ENCODE data around the gene RAB5IF.

DNA sequence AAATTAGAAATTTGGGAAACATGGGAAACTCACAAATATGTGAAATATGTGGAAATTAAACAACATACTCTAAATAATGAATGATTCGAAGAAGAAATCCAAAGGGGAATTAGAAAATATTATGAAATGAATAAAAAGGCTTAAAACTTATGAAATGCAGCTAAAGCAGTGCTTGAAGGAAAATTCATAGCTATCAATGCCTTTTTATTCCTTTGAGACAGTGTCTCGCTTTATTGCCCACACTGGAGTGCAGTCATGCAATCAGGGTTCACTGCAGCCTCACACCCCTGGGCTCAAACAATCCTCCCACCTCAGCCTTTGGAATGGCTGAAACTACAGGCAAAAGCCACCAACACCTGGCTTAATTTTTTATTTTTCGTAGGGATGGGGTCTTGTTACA, 40.1 kb upstream of the RAB5IF start:
- TF ChIP-seq, protein P1, sequence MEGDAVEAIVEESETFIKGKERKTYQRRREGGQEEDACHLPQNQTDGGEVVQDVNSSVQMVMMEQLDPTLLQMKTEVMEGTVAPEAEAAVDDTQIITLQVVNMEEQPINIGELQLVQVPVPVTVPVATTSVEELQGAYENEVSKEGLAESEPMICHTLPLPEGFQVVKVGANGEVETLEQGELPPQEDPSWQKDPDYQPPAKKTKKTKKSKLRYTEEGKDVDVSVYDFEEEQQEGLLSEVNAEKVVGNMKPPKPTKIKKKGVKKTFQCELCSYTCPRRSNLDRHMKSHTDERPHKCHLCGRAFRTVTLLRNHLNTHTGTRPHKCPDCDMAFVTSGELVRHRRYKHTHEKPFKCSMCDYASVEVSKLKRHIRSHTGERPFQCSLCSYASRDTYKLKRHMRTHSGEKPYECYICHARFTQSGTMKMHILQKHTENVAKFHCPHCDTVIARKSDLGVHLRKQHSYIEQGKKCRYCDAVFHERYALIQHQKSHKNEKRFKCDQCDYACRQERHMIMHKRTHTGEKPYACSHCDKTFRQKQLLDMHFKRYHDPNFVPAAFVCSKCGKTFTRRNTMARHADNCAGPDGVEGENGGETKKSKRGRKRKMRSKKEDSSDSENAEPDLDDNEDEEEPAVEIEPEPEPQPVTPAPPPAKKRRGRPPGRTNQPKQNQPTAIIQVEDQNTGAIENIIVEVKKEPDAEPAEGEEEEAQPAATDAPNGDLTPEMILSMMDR (IDR thresholded peaks at IDR 0.05) = no peak
- TF ChIP-seq SIN3A (IDR thresholded peaks at IDR 0.05; ENCODE audit: borderline replicate concordance, insufficient read depth, low read depth, low read length) (no peak), POLR2AphosphoS5 (IDR thresholded peaks at IDR 0.05; ENCODE audit: low read depth, low read length) (no peak)
- TF ChIP-seq, protein P2, sequence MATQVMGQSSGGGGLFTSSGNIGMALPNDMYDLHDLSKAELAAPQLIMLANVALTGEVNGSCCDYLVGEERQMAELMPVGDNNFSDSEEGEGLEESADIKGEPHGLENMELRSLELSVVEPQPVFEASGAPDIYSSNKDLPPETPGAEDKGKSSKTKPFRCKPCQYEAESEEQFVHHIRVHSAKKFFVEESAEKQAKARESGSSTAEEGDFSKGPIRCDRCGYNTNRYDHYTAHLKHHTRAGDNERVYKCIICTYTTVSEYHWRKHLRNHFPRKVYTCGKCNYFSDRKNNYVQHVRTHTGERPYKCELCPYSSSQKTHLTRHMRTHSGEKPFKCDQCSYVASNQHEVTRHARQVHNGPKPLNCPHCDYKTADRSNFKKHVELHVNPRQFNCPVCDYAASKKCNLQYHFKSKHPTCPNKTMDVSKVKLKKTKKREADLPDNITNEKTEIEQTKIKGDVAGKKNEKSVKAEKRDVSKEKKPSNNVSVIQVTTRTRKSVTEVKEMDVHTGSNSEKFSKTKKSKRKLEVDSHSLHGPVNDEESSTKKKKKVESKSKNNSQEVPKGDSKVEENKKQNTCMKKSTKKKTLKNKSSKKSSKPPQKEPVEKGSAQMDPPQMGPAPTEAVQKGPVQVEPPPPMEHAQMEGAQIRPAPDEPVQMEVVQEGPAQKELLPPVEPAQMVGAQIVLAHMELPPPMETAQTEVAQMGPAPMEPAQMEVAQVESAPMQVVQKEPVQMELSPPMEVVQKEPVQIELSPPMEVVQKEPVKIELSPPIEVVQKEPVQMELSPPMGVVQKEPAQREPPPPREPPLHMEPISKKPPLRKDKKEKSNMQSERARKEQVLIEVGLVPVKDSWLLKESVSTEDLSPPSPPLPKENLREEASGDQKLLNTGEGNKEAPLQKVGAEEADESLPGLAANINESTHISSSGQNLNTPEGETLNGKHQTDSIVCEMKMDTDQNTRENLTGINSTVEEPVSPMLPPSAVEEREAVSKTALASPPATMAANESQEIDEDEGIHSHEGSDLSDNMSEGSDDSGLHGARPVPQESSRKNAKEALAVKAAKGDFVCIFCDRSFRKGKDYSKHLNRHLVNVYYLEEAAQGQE (IDR thresholded peaks at IDR 0.05; ENCODE audit: insufficient read depth in 1 of 2, low read depth in 2 of 2, low read length in 1 of 2) = no peak

Data from Panc1 (cell line).